Measurements from ENCODE around the gene INPP5J.
A peak's percentile ranks its signal among the peaks of the same experiment; 100 is the strongest.

The INPP5J gene

GRCh38 chr22:31126128-31126868 lies 3.5 kb downstream of the INPP5J start:
- TF ChIP-seq GATA3 (IDR thresholded peaks at IDR 0.05; ENCODE audit: low read depth, low read length) (no peak), GATA2 (IDR thresholded peaks at IDR 0.05; ENCODE audit: low read depth, low read length) (no peak)

- TF ChIP-seq GATA2 (IDR thresholded peaks at IDR 0.05; ENCODE audit: low read depth, low read length) (no peak), GATA3 (IDR thresholded peaks at IDR 0.05; ENCODE audit: low read depth, low read length) (no peak)
Observed at GRCh38 chr22:31126869-31127175, 4.1 kb downstream of the INPP5J start.

DNA sequence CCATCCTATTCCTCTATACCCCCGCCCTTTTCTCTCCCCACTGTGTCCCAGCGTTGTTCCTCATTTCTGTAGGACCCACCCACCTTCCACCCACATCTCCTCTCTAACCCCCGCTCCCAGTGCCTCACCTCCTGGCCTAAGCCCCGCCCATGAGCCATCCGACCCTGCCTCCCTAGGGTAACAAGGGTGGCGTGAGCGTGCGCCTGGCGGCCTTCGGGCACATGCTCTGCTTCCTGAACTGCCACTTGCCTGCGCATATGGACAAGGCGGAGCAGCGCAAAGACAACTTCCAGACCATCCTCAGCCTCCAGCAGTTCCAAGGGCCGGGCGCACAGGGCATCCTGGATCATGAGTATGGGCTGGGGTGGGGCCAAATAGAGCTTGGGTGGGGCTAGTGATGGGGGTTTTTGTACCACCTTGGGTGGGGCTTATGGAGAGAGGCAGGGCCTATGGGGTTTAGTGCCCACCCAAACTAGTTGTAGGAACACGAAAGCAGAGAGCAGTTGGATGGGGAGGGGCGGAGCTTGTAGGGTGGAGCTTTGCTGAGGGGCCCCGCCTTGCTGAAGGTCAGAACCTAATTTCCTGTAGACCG lies 4.5 kb downstream of the INPP5J start:
- TF ChIP-seq GATA2 (IDR thresholded peaks at IDR 0.05; ENCODE audit: low read depth, low read length): no peak
- no peak for TF ChIP-seq GATA3 (IDR thresholded peaks at IDR 0.05; ENCODE audit: low read depth, low read length)

- no peak for TF ChIP-seq GATA3 (IDR thresholded peaks at IDR 0.05; ENCODE audit: low read depth, low read length)
- TF ChIP-seq GATA2 (IDR thresholded peaks at IDR 0.05; ENCODE audit: low read depth, low read length): no peak
Observed at GRCh38 chr22:31128156-31128555, 5.4 kb downstream of the INPP5J start.

- TF ChIP-seq GATA2 (IDR thresholded peaks at IDR 0.05; ENCODE audit: low read depth, low read length): peak; percentile 52; the same call in 1 of the 2 replicates
- TF ChIP-seq GATA3 (IDR thresholded peaks at IDR 0.05; ENCODE audit: low read depth, low read length): no peak
Observed at GRCh38 chr22:31130873-31131272, 8.1 kb downstream of the INPP5J start.

GRCh38 chr22:31133911-31134310 lies 11.1 kb downstream of the INPP5J start:
- no peak for TF ChIP-seq GATA3 (IDR thresholded peaks at IDR 0.05; ENCODE audit: low read depth, low read length)
- no peak for TF ChIP-seq GATA2 (IDR thresholded peaks at IDR 0.05; ENCODE audit: low read depth, low read length)

GRCh38 chr22:31134688-31135087 lies 11.9 kb downstream of the INPP5J start:
- no peak for TF ChIP-seq GATA3 (IDR thresholded peaks at IDR 0.05; ENCODE audit: low read depth, low read length)
- no peak for TF ChIP-seq GATA2 (IDR thresholded peaks at IDR 0.05; ENCODE audit: low read depth, low read length)

DNA sequence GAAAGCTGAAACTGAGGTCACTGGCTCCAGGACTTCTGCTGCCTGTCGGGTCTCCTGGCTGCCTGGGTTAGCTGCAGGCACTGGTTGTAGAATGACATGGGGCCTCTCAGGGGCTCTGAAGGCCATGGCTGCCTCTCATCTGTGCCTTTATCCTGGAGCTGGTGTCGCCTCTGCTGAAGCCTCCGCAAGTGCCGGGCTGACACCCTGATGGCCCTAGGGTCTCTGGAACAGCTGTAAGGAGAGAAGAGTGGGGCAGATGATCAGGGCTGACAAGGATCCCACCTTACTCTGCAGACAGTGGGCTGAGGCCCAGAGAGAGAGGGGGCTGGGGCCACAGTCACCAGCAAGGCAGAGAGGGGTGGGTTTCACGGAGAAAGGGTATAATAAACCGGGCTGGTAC lies 12.9 kb downstream of the INPP5J start:
- TF ChIP-seq GATA3 (IDR thresholded peaks at IDR 0.05; ENCODE audit: low read depth, low read length): no peak
- no peak for TF ChIP-seq GATA2 (IDR thresholded peaks at IDR 0.05; ENCODE audit: low read depth, low read length)

GRCh38 chr22:31136155-31136554 lies 13.4 kb downstream of the INPP5J start:
- TF ChIP-seq GATA2 (IDR thresholded peaks at IDR 0.05; ENCODE audit: low read depth, low read length): no peak
- no peak for TF ChIP-seq GATA3 (IDR thresholded peaks at IDR 0.05; ENCODE audit: low read depth, low read length)

DNA sequence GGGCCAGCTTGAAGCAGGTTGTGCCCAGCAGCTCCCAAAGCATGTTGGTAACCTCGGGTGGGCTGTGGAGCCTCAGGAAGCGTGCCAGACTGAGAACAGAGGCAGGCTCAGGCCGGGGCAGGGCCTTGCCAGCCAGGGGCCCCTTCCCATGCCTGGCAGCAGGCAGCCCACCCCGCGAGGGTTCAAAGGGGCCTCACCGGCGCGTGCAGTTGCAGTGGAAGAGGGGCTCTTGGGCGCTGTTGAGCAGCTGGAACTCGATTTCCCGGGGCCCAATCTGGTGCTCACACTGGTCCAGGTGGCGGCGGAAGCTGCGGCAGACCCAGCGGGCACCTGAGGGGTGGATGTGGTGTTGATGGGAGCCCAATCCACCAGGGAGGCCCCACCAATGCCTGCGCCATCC lies 13.9 kb downstream of the INPP5J start:
- TF ChIP-seq GATA2 (IDR thresholded peaks at IDR 0.05; ENCODE audit: low read depth, low read length): no peak
- TF ChIP-seq GATA3 (IDR thresholded peaks at IDR 0.05; ENCODE audit: low read depth, low read length): no peak

GRCh38 chr22:31137721-31138120 lies 15.0 kb downstream of the INPP5J start:
- no peak for TF ChIP-seq GATA2 (IDR thresholded peaks at IDR 0.05; ENCODE audit: low read depth, low read length)
- TF ChIP-seq GATA3 (IDR thresholded peaks at IDR 0.05; ENCODE audit: low read depth, low read length): no peak

DNA sequence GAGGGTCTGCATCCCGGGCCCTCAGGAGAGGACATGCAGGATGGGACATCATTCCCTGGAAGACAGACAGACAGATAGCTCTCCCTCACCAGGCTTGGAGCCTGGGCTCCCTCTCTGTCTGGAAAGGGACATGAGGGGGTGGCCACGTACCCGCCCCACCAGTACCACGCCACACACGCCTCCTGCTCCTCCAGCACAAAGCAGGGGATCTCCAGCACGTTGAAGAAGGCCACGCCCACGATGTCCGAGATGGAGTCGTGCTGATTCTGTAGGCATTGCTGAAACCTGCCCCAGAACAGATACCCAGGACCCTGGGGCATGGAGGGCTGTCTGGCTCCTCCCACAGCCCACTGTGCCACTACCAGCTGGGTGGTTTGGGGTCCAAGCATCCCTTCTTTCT lies 15.4 kb downstream of the INPP5J start:
- no peak for TF ChIP-seq GATA3 (IDR thresholded peaks at IDR 0.05; ENCODE audit: low read depth, low read length)
- TF ChIP-seq GATA2 (IDR thresholded peaks at IDR 0.05; ENCODE audit: low read depth, low read length): no peak

DNA sequence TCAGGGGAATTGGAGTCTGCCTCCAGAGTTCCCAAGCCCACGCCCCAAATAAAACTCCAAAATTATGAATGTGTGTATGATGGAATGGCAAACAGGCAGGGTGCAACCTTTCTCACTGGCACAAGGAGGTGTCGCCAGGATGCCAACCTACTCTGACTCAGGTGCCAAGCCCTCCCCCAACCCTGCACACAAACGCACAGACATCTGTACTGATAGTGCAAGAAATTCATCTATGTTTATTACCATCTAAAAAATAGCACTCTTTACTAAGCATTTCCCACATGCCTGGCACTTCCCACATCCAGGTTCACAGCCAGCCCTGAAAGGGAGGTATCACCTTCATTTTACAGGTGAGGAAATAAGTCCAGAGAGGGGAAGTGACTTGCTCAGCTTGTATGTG lies 16.3 kb downstream of the INPP5J start:
- TF ChIP-seq GATA2 (IDR thresholded peaks at IDR 0.05; ENCODE audit: low read depth, low read length): no peak
- TF ChIP-seq GATA3 (IDR thresholded peaks at IDR 0.05; ENCODE audit: low read depth, low read length): no peak

- TF ChIP-seq GATA3 (IDR thresholded peaks at IDR 0.05; ENCODE audit: low read depth, low read length): no peak
- TF ChIP-seq GATA2 (IDR thresholded peaks at IDR 0.05; ENCODE audit: low read depth, low read length): no peak
Observed at GRCh38 chr22:31139866-31140716, 17.3 kb downstream of the INPP5J start, which contains the start of gene PLA2G3. Gene PLA2G3, minus strand, starts transcription at chr22:31140508. Its CDS starts 154 bp downstream, at chr22:31140354.

Data from SH-SY5Y (cell line).